Left ventricle myocardium superior (tissue), 1 donor: ENCODE data around the gene YTHDF2. TPM values are rescaled to one million over a fixed set of nuclear protein-coding genes. Genes with fewer than 3 reads are reported as not detected.
"Not testable (repeated sequence)": the region's sequence is repeated elsewhere in the genome, so short reads cannot be mapped to it uniquely, and the experiment has no call there.

ENCODE experiments used
- ATAC-seq: fragments of 200-7000 bp; cut with Tn5 transposase; one replicate; pipeline ENCODE4 v1.9.1; 2020; ENCODE audit warnings: mild to moderate bottlenecking, moderate library complexity
- DNase-seq: peaks from one replicate; pipeline ENCODE4 v3.0.0-alpha.2; 2020
- intact Hi-C: fragments of 100-400 bp; cut with micrococcal nuclease; formaldehyde crosslinking; loops from one replicate; pipeline ENCODE4 v1.11.0; 2022
- total RNA-seq: library from RNA; stranded (reverse); fragmentation: NEBNext Ultra II Directional; extraction: Animal tissue kit (Norgen Biotek cat#: 25700); gene quantifications from one replicate; pipeline ENCODE4 v1.2.1, GENCODE V29; 2021
- donor health status: DM: no; HTN: yes; CAD: no; lungs with severe emphysema.

YTHDF2 gene
- total RNA-seq, 1 donor from 2014 or later: 36.0 TPM

- intact Hi-C loops: no loop called here
- DNase-seq (no peak), ATAC-seq (no peak)
Observed at GRCh38 chr1:28755701-28756100, 19.0 kb downstream of the YTHDF2 start.

GRCh38 chr1:28756846-28757245, 20.1 kb downstream of the YTHDF2 start:
- ATAC-seq (no peak), DNase-seq (no peak)
- intact Hi-C loops: no loop called here

DNA sequence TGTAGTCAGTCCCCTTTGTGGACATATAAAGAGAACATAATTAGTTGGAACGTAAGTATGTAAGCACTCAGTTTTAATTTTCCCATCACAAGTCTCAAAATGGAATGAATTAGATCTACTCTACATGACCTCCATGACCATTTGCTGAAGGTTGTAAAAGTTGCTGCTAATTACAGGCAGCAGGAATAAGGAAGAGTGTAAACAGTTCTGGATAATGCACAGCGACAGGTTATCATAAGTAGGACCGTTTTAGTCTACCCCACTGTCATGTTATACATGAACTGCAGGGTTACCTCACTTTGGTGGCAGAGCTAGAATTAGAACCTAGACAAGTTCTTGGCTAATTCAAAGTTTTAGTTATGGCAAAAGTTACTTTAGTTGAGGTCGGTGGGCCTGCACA, 21.7 kb downstream of the YTHDF2 start:
- DNase-seq (no peak), ATAC-seq (peak; percentile 13)
- intact Hi-C loops: no loop called here

- intact Hi-C loops: no loop called here
- ATAC-seq (no peak), DNase-seq (no peak)
Observed at GRCh38 chr1:28759257-28759656, 22.5 kb downstream of the YTHDF2 start.

- intact Hi-C loops: no loop called here
- DNase-seq (no peak), ATAC-seq (no peak)
Observed at GRCh38 chr1:28761189-28761588, 24.4 kb downstream of the YTHDF2 start.

GRCh38 chr1:28766532-28767183, 29.9 kb downstream of the YTHDF2 start:
- DNase-seq (no peak), ATAC-seq (no peak)
- intact Hi-C loops: no loop called here

DNA sequence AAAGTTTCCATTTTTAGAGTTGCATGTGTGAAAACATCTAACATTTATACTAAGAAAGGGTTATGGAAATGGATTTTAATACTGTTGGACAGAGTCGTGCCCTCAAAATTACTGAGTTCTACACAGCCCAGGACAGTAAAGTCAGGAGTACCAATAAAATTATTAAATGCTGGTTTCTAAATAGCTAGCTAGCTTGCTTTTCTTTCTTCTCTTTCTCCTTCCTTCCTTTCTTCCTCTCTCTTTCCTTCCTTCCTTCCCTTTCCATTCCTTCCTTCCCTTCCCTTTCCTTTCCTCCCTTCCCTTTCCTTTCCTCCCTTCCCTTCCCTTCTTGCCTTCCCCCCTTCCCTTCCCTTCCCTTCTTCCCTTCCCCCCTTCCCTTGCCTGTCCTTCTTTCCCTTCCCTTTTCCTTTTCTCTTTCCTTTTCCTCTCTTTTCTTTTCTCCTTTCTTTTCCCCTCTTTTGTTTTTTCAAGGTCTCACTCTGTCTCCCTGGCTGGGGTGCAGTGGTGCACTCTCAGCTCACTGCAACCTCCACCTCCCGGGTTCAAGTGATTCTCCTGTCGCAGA, 33.9 kb downstream of the YTHDF2 start:
- intact Hi-C loops: no loop called here
- ATAC-seq (no peak), DNase-seq (no peak)

- intact Hi-C loops, DNase-seq, ATAC-seq: not testable (repeated sequence)
Observed at GRCh38 chr1:28771921-28772320, 35.2 kb downstream of the YTHDF2 start.

GRCh38 chr1:28773105-28773504, 36.4 kb downstream of the YTHDF2 start:
- intact Hi-C loops: no loop called here
- no peak for ATAC-seq
- DNase-seq: no peak

DNA sequence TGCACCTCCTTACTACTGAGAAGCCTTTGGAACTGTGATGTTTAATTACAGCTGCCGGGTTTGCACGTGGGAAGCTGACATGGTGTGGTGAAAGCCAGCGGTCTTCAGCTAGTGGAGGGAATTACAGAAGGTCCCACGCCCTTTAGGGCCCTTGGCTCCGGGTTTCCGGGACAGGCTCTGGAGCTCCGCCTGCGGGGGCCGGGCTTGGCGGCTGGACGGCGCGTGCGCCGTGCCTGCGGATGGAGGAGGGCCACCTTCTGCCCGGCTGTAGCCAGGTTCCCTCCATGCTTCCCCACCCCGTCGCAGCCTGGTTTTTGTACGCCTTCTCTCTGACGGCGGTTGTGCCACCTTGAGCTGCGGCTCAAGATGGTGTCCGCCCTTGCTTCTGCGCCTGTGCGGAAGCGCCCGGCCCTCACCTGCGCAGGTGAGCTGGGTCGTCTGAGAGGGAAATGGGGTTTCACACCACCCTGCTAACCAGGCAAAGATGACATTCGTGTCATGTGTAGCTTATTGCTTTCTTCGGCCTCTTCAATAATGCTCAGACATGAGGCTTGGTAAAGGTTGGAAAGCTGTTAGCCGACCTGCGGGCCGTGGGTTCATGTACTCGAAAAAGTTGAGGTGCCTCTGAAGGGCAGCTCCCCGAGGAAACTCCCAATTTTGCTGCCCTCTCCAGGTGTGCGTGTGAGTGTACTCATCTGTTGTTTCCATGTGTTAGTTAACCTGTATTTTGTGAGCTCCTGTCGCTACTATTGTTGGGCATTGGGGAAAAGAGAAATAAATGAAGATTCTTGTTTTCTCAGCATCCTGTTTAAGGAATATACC, 38.6 kb downstream of the YTHDF2 start:
- ATAC-seq: peak; percentile 98
- intact Hi-C loops: no loop called here

GRCh38 chr1:28776341-28776740, 39.6 kb downstream of the YTHDF2 start:
- ATAC-seq (no peak), DNase-seq (no peak)
- intact Hi-C loops: no loop called here

More for the DNA sequence above, 38.6 kb downstream of the YTHDF2 start:
- peak; percentile 88 for DNase-seq

GRCh38 chr1:28778021-28778420, 41.3 kb downstream of the YTHDF2 start:
- DNase-seq (no peak), ATAC-seq (no peak)
- intact Hi-C loops: no loop called here

- intact Hi-C loops: no loop called here
- no peak for ATAC-seq
Observed at GRCh38 chr1:28779751-28780408, 43.1 kb downstream of the YTHDF2 start.

GRCh38 chr1:28781305-28781704, 44.6 kb downstream of the YTHDF2 start:
- intact Hi-C loops: no loop called here
- DNase-seq: no peak
- ATAC-seq: no peak

More at GRCh38 chr1:28779751-28780408, 43.1 kb downstream of the YTHDF2 start:
- DNase-seq: no peak

DNA sequence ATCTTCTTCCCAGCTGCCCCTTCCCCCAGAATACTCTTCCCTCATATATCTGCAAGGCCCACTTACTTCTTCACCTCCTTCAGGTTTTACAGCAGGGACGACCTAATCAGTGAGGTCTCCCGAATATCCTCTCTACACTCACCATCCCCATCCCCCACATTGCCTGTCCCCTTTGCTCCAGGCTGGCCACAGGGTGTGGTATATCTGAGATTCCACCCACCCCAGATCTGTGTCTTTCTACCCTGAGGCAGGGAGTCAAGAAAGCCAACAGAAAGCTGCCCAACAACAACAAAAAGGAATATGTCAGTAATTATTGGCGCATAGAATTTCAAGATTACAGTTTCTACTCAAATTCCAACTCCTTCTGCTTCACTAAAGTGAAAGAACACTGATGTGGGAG, 45.3 kb downstream of the YTHDF2 start:
- DNase-seq (no peak), ATAC-seq (no peak)
- intact Hi-C loops: no loop called here

- DNase-seq (no peak), ATAC-seq (no peak)
- intact Hi-C loops: no loop called here
Observed at GRCh38 chr1:28783363-28783762, 46.6 kb downstream of the YTHDF2 start.

- intact Hi-C loops: loop anchor here (5.0 kb wide), 1 partner anchor 83 kb away; no protein-coding TSS in a partner anchor
Observed at GRCh38 chr1:28789412-28789811, 52.7 kb downstream of the YTHDF2 start.

GRCh38 chr1:28789816-28790215, 53.1 kb downstream of the YTHDF2 start:
- intact Hi-C loops: loop anchor here (5.0 kb wide), 1 partner anchor 82 kb away; no protein-coding TSS in a partner anchor
- DNase-seq: no peak
- ATAC-seq: no peak

More at GRCh38 chr1:28789412-28789811, 52.7 kb downstream of the YTHDF2 start:
- DNase-seq: no peak
- no peak for ATAC-seq

- ATAC-seq: no peak
- DNase-seq: no peak
- intact Hi-C loops: no loop called here
Observed at GRCh38 chr1:28790377-28791035, 53.8 kb downstream of the YTHDF2 start.
